HUES48 (cell line): ENCODE measurements around the gene DNAJC5.
"Not testable (repeated sequence)": the region's sequence is repeated elsewhere in the genome, so short reads cannot be mapped to it uniquely, and the experiment has no call there.

Experiments
- H3K27ac ChIP-seq: one replicate; pipeline ENCODE4 v1.7.0; 2013; ENCODE audit warnings: low read depth, low read length, inconsistent platforms
- H3K27me3 ChIP-seq: 2 replicates; pipeline ENCODE4 v1.6.1; 2013; ENCODE audit warnings: mild to moderate bottlenecking, low read length; ENCODE audit not compliant: control insufficient read depth, insufficient read depth
- H3K36me3 ChIP-seq: 2 replicates; pipeline ENCODE4 v1.6.1; 2013; ENCODE audit warnings: low read length; ENCODE audit not compliant: control insufficient read depth, insufficient read depth
- H3K4me1 ChIP-seq: 2 replicates; pipeline ENCODE4 v1.6.1; 2013; ENCODE audit warnings: mild to moderate bottlenecking, low read length; ENCODE audit not compliant: control insufficient read depth, insufficient read depth
- H3K4me3 ChIP-seq: 2 replicates; pipeline ENCODE4 v1.5.1; 2013; ENCODE audit warnings: mild to moderate bottlenecking, low read depth, low read length
- H3K9ac ChIP-seq: 2 replicates; pipeline ENCODE4 v1.6.1; 2013; ENCODE audit warnings: mild to moderate bottlenecking, low read depth, low read length, moderate library complexity
- H3K9me3 ChIP-seq: 2 replicates; pipeline ENCODE4 v1.6.1; 2013; ENCODE audit warnings: low read length; ENCODE audit not compliant: control insufficient read depth, insufficient read depth

The DNAJC5 gene

GRCh38 chr20:63919130-63919529, 24.2 kb downstream of the DNAJC5 start:
- Histone ChIP-seq H3K36me3 (0 out of 2 replicates have a peak, but pooled peaks cover 2% of the 10 kb centered on the region), H3K4me1 (no peaks in the 10 kb centered on the region), H3K27me3 (no peaks in the 10 kb centered on the region), H3K27ac (no peak overlapping the region), H3K4me3 (no peak overlapping the region), H3K9ac (no peak overlapping the region), H3K9me3 (no peaks in the 10 kb centered on the region)

DNA sequence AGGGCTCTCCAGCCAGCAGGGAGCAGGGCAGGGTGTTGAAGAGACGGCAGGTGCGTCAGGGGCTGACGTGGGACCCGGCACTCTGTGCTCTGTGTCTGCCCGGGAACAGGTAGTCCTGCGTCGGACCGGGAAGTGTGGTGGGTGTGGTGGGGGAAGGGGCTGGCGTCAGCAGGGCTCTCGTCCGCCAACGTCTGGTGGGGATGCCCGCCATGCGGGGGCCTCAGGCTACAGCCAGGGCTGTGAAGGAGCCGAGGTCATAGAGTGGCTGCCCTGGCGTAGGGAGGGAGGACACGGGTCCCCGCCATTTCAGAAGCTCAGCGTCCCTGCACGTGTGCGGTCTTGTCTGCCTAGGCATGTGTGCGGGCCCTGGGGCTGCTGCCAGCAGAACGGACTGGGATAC, 25.3 kb downstream of the DNAJC5 start:
- H3K4me3 ChIP-seq, result no peak overlapping the region
- no peak overlapping the region for H3K27ac ChIP-seq
- H3K36me3 ChIP-seq, result 0 out of 2 replicates have a peak, but pooled peaks cover 2% of the 10 kb centered on the region
- no peaks in the 10 kb centered on the region for H3K4me1 ChIP-seq
- H3K9me3 ChIP-seq, result no peaks in the 10 kb centered on the region
- no peaks in the 10 kb centered on the region for H3K27me3 ChIP-seq
- no peak overlapping the region for H3K9ac ChIP-seq

DNA sequence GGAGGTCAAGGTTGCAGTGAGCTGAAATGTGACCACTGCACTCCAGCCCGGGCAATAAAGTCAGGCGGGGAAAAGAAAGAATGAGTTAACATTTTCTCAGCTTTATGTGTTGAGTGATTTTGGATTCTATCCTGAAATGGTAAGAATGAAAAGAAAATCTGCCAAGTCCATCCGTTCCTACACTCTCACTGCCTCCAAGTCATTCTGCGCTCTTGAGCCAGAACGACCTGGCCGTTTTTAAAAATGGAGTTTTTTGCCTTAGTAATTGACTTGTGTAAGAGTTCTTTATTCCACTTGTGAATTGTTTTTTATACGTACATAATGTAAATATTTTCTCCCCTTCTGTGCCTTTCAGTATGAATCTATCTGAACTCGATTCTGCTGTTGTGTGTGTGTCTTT, 28.7 kb downstream of the DNAJC5 start:
- H3K27ac ChIP-seq, result no peak overlapping the region

GRCh38 chr20:63924241-63924640, 29.3 kb downstream of the DNAJC5 start:
- H3K27me3 ChIP-seq, result no peaks in the 10 kb centered on the region
- no peaks in the 10 kb centered on the region for H3K9me3 ChIP-seq
- H3K9ac ChIP-seq, result no peak overlapping the region
- no peak overlapping the region for H3K4me3 ChIP-seq
- no peak overlapping the region for H3K27ac ChIP-seq
- H3K36me3 ChIP-seq, result peaks cover 20% of the 10 kb centered on the region
- no peaks in the 10 kb centered on the region for H3K4me1 ChIP-seq

More for the DNA sequence above, 28.7 kb downstream of the DNAJC5 start:
- peaks cover 14% of the 10 kb centered on the region for H3K36me3 ChIP-seq
- H3K4me1 ChIP-seq, result no peaks in the 10 kb centered on the region
- no peak overlapping the region for H3K9ac ChIP-seq
- no peaks in the 10 kb centered on the region for H3K9me3 ChIP-seq
- H3K4me3 ChIP-seq, result no peak overlapping the region
- H3K27me3 ChIP-seq, result no peaks in the 10 kb centered on the region

- H3K36me3 ChIP-seq, result peaks cover 37% of the 10 kb centered on the region
- H3K9ac ChIP-seq, result no peak overlapping the region
- H3K27ac ChIP-seq, result no peak overlapping the region
- H3K4me1 ChIP-seq, result no peaks in the 10 kb centered on the region
- no peak overlapping the region for H3K4me3 ChIP-seq
- H3K9me3 ChIP-seq, result no peaks in the 10 kb centered on the region
- H3K27me3 ChIP-seq, result no peaks in the 10 kb centered on the region
Observed at GRCh38 chr20:63926298-63926697, 31.4 kb downstream of the DNAJC5 start.

DNA sequence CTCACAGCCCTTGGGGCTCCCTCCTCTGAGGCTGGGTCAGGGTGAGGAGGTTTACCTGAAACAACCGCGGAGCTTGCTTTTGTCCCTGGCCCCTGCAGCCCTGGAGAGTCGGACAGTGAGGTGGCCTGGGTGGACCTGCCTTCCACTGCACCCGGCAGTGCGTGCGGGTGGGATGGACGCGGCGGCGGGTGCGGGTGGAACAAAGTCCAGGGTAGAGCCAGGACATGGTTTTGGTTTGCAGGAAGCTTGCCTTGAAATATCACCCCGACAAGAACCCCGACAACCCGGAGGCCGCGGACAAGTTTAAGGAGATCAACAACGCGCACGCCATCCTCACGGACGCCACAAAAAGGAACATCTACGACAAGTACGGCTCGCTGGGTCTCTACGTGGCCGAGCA, 34.1 kb downstream of the DNAJC5 start:
- Histone ChIP-seq H3K4me1 (no peaks in the 10 kb centered on the region), H3K36me3 (peaks cover 60% of the 10 kb centered on the region), H3K9me3 (no peaks in the 10 kb centered on the region), H3K9ac (no peak overlapping the region), H3K4me3 (no peak overlapping the region), H3K27ac (no peak overlapping the region), H3K27me3 (no peaks in the 10 kb centered on the region)

DNA sequence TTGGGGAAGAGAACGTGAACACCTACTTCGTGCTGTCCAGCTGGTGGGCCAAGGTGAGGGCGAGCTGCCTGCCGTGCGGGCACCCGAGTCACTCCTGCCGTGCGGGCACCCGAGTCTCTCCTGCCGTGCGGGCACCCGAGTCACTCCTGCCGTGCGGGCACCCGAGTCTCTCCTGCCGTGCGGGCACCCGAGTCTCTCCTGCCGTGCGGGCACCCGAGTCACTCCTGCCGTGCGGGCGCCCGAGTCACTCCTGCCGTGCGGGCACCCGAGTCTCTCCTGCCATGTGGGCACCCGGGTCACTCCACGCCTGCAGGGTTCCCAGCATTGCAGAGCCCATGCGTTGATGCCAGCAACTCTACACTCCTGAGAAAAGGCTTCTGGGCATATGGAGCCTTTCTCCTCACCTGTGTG, 34.6 kb downstream of the DNAJC5 start:
- H3K27ac ChIP-seq, H3K9ac ChIP-seq, H3K4me1 ChIP-seq, H3K4me3 ChIP-seq, H3K9me3 ChIP-seq, H3K27me3 ChIP-seq: not testable (repeated sequence)
- peaks cover 60% of the 10 kb centered on the region for H3K36me3 ChIP-seq

DNA sequence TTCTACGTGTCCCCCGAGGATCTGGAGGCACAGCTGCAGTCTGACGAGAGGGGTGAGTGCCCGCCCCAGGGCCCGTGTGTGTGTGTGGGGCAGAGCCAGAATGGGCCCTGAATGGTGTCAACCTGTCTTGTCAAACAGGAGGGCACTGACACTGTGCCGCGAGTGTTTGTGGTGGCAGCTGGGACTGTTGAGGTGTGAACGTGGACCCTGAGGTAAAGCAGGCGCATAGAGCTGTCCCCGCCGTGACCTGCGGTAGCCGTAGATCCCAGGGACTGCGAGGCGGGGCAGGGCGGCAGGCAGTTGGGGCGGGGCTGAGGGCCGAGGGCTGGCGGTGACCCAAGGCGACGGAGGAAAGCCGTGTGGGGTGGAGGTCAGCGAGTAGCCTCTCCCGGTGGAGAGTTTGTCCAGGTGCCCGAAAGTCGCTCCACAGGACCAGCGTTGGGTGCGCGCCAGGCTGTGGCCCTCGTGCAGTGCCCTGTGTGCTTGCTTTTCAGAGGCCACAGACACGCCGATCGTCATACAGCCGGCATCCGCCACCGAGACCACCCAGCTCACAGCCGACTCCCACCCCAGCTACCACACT, 36.1 kb downstream of the DNAJC5 start:
- no peaks in the 10 kb centered on the region for H3K9me3 ChIP-seq
- H3K4me1 ChIP-seq, result no peaks in the 10 kb centered on the region
- H3K27ac ChIP-seq, result no peak overlapping the region
- no peaks in the 10 kb centered on the region for H3K27me3 ChIP-seq
- no peak overlapping the region for H3K4me3 ChIP-seq
- peaks cover 69% of the 10 kb centered on the region for H3K36me3 ChIP-seq
- no peak overlapping the region for H3K9ac ChIP-seq

- Histone ChIP-seq H3K4me1 (no peaks in the 10 kb centered on the region), H3K27me3 (no peaks in the 10 kb centered on the region), H3K4me3 (no peak overlapping the region), H3K27ac (no peak overlapping the region), H3K9me3 (no peaks in the 10 kb centered on the region), H3K9ac (no peak overlapping the region), H3K36me3 (peaks cover 65% of the 10 kb centered on the region)
Observed at GRCh38 chr20:63931735-63932134, 36.8 kb downstream of the DNAJC5 start.

DNA sequence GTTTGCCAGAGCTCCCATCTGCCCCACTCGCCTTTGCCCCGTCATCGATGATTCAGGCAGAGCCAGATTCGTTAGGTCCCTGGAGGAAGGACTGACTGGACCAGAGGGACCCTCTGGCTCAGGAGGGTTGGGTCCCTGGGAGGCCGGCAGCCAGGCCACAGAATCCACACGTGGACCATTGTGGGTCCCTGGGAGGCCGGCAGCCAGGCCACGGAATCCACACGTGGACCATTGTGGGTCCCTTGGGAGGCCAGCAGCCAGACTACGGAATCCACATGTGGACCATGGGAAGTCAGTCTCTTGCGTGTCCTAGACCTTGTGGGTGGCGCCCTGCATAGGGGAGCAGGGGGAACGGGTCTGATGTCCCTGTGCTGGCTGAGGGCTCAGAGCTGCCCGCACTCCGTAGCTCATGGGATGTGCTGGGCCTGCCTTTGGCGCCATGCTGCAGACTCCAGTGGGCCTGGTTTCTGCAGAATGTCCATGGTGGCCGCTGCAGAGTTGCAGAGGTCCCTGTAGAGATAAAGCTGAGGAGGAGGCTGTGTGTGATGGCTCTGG, 37.8 kb downstream of the DNAJC5 start:
- Histone ChIP-seq H3K9me3 (no peaks in the 10 kb centered on the region), H3K36me3 (peaks cover 63% of the 10 kb centered on the region), H3K27me3 (no peaks in the 10 kb centered on the region), H3K9ac (no peak overlapping the region), H3K27ac (no peak overlapping the region), H3K4me3 (no peak overlapping the region), H3K4me1 (no peaks in the 10 kb centered on the region)

DNA sequence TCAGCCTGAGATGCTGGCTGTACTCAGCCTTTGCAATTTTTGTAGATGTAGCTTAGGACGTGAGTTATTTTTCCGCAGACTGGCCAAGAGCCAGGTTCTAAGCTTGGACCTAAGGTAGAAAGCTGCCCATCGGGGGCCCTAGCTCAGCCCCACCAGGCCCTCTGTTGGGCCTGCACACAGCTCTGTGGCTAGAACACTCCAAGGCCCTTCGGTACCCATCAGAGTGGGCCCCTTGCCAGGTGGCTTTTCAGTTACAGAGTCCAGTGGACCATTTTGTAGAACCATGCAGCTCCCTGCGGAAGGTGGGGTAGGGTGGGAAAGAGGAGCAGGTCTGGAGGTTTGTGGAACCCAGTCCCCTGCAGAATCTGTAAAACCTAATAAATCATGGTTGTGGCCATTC, 38.7 kb downstream of the DNAJC5 start:
- Histone ChIP-seq H3K4me3 (no peak overlapping the region), H3K27ac (no peak overlapping the region), H3K9ac (no peak overlapping the region), H3K27me3 (no peaks in the 10 kb centered on the region), H3K4me1 (no peaks in the 10 kb centered on the region), H3K36me3 (peaks cover 55% of the 10 kb centered on the region), H3K9me3 (no peaks in the 10 kb centered on the region)
